AG04450 (cell line): ENCODE results near the gene SENP3. TPM values are rescaled to one million over a fixed set of nuclear protein-coding genes. Genes with fewer than 3 reads are reported as not detected.

Experiments used
- CTCF ChIA-PET: fragments of 300-600, 350-600 bp; formaldehyde crosslinking; extraction: SDS; loops from one replicate; lab custom pipeline; 2022; ENCODE audit warnings: antibody characterized with exemption, inconsistent platforms; lab: Charles Lee
- POLR2A ChIA-PET: fragments of 350-600 bp; formaldehyde crosslinking; extraction: SDS; loops from one replicate; lab custom pipeline; 2021; ENCODE audit warnings: antibody characterized with exemption, inconsistent platforms; lab: Yijun Ruan, JAX
- DNase-seq: peaks from one replicate; pipeline ENCODE4 v3.0.0-alpha.2; 2011; ENCODE audit warnings: low read depth, low spot score
- H3K27ac ChIP-seq: one replicate; pipeline ENCODE4 v1.5.1; 2012; ENCODE audit warnings: low read depth, low read length, control low read depth
- H3K27me3 ChIP-seq: one replicate; pipeline ENCODE4 v1.6.0; 2012; ENCODE audit warnings: low read length; ENCODE audit not compliant: control insufficient read depth, insufficient read depth
- H3K4me3 ChIP-seq: 2 replicates; pipeline ENCODE4 v1.5.1; 2011; ENCODE audit warnings: mild to moderate bottlenecking, low read depth, low read length, control low read depth
- H3K9me3 ChIP-seq: 2 replicates; pipeline ENCODE4 v1.5.1; 2012; ENCODE audit warnings: low read length; ENCODE audit not compliant: control insufficient read depth, insufficient read depth
- polyA plus RNA-seq: library from polyadenylated mRNA; depleted of rRNA; stranded (reverse); fragments of >200 nt; gene quantifications from 2 replicates; pipeline ENCODE4 v1.2.3, GENCODE V29; 2011
- TF ChIP-seq, protein P1 (sequence below): IDR thresholded peaks from 2 replicates; pipeline ENCODE4 v1.5.1; 2011; ENCODE audit warnings: low read depth, low read length, control low read depth, inconsistent platforms

Gene SENP3
- polyA plus RNA-seq, 1 experiment = 67.6 TPM

DNA sequence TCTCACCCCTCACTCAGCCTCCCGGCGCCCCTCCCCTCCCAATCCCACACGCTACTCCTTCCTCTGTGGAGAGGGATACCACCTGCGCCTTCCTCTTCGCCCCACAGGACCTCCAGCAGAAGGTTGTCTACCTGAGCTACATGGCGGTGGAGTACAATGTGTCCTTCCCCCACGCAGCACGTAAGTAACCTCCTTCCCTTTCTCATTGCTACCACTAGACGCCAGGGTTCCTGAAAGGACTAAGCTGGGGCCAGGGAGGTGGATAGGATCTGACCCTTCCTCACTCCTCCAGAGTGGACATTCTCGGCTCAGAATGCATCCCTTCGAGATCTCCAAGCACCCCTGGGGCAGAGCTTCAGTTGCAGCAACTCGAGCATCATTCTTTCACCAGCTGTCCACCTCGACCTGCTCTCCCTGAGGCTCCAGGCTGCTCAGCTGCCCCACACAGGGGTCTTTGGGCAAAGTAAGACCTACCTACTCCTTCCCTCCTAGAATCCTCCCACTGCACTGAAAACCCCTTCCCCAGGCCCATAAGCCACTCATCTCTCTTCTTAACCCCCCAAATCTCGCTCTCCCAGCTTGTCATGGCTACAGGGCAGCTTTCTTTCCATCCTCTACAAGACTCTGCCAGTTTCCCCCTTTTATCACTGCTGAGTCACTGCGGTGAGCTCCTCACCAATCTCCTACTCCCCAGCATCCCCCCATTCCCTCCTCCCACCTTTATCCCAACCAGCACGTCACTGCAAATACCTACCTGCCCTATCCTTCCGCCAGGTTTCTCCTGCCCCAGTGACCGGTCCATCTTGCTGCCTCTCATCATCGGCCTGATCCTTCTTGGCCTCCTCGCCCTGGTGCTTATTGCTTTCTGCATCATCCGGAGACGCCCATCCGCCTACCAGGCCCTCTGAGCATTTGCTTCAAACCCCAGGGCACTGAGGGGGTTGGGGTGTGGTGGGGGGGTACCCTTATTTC, 19.2 kb downstream of the SENP3 start:
- Histone ChIP-seq H3K27me3 (no peaks in the 10 kb centered on the region), H3K4me3 (no peak overlapping the region), H3K9me3 (peaks cover 8% of the 10 kb centered on the region; the same call in 1 of the 2 replicates), H3K27ac (no peak overlapping the region)
- TF ChIP-seq, protein P1, sequence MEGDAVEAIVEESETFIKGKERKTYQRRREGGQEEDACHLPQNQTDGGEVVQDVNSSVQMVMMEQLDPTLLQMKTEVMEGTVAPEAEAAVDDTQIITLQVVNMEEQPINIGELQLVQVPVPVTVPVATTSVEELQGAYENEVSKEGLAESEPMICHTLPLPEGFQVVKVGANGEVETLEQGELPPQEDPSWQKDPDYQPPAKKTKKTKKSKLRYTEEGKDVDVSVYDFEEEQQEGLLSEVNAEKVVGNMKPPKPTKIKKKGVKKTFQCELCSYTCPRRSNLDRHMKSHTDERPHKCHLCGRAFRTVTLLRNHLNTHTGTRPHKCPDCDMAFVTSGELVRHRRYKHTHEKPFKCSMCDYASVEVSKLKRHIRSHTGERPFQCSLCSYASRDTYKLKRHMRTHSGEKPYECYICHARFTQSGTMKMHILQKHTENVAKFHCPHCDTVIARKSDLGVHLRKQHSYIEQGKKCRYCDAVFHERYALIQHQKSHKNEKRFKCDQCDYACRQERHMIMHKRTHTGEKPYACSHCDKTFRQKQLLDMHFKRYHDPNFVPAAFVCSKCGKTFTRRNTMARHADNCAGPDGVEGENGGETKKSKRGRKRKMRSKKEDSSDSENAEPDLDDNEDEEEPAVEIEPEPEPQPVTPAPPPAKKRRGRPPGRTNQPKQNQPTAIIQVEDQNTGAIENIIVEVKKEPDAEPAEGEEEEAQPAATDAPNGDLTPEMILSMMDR = no peak
- CTCF ChIA-PET = interaction anchor here (1.0 to 1.9 kb wide), 2 partner anchors 8 kb away, joined by 5 to 8 read pairs; no protein-coding TSS in a partner anchor
- no peak for DNase-seq
- POLR2A ChIA-PET = interaction anchor here (0.7 to 3.2 kb wide), 2 partner anchors 8 to 106 kb away, joined by 4 to 17 read pairs; partner anchors contain the start of genes TP53 and WRAP53

DNA sequence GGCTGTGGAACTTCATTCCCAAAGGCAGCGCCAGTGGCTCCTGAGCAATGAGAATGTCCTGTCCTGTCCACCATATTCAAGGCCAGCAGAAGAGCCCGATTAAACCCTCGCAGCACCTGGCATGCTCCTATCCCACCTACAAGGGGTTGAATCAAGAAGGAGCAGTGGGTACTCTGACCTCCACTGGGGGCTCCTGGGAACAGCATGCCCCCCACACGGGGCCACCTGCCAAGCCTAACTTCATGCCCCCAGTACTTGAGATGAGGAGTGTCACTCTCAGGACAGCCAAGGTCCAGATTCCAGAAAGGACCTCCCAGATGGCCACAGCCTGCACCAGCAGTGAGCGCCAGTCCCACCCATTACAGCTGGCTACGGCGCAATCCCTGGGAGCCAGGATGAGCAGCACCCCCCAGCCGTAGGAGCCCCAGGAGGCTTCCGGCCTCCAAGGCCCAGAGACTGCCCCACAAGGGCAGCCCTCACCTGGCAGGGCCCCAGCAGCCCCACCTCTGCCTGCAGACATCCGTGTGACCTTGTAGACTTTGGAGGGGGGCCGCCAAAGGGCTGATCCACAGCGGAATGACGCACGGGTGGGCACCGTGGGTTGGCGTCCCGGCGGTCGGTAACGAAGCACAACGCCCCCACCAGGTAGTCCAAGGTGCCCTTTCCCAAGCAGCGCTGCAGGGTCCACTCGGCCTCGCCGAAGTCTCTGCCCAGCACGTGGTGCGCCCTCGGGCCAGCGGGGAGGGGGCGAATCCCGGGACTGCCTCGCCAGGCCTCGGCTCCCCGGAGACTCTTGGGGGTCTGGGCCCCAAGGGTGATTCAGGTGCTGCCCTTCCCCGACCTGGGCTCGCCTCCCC, 20.9 kb downstream of the SENP3 start:
- Histone ChIP-seq H3K4me3 (peak overlapping the region; percentile 92), H3K27me3 (no peaks in the 10 kb centered on the region), H3K9me3 (peaks cover 8% of the 10 kb centered on the region; the same call in 1 of the 2 replicates), H3K27ac (peak overlapping the region; percentile 97)
- TF ChIP-seq, protein P1 = no peak
- DNase-seq = no peak
- CTCF ChIA-PET = interaction anchor here (1.0 kb wide), 1 partner anchor 22 kb away, joined by 7 read pairs; the partner anchor contains the start of gene SENP3
- POLR2A ChIA-PET = interaction anchor here (0.5 to 2.2 kb wide), 5 partner anchors 9 to 276 kb away, joined by 3 to 44 read pairs (median 4); partner anchors contain the start of genes NEURL4, SAT2 and TP53

DNA sequence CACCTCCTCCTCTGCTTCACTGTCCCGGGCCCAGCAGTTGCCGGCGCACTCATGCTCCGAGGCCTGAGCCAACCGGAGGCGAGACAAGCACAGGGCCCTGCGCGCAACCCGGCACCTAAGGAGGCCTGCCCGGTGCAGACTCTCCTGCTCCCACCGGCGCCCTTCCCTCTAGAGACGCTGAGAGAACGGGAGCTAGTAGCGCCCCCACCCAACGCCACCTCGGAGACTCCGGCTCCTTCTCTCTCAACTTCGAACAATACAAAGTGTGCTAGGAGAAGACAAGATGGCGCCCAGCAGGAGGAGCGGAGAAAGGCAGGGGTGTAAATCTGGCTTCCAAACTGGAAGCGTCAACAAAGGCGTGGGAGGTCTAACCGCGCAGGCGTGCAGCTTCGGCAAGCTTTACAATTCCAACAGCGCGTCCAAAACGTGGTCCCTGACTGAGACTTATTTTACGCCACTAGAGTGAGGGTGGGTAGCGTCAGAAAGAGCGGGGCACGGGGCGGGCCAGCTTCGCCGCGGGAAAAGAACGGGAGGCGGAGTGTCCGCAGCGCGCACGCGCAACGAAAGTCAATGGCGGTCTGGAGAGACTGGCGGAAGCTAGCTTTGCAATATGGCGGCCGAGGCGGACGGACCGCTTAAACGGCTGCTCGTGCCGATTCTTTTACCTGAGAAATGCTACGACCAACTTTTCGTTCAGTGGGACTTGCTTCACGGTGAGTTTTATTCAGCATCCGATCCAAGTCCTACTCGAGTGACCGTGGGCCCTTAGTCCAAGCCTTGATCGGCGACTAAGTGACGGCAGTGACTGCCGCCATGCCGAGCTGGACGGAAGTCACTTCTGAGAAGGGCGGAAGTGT, 21.8 kb downstream of the SENP3 start, which contains the start of gene MPDU1:
Gene MPDU1 (plus strand): TSS at position 600 of the 857 bp plus-strand sequence. CDS start 11 bp downstream, at position 611.
- peak; percentile 92 for DNase-seq

More for the DNA sequence above, 21.8 kb downstream of the SENP3 start, which contains the start of gene MPDU1:
- POLR2A ChIA-PET = interaction anchor here (0.5 to 2.2 kb wide), 8 partner anchors 10 to 277 kb away, joined by 3 to 44 read pairs (median 4); partner anchors contain the start of genes NEURL4, SAT2 and TP53
- H3K27me3 ChIP-seq = no peaks in the 10 kb centered on the region
- H3K4me3 ChIP-seq = peak within 1 kb of the TSS; percentile 92
- H3K27ac ChIP-seq = peak within 1 kb of the TSS; percentile 97
- TF ChIP-seq, protein P1 = no peak; the same call in 1 of the 2 replicates
- H3K9me3 ChIP-seq = peaks cover 8% of the 10 kb centered on the region; the same call in 1 of the 2 replicates
- CTCF ChIA-PET = interaction anchor here (1.0 kb wide), 2 partner anchors 23 to 104 kb away, joined by 4 to 7 read pairs; partner anchors contain the start of genes SENP3 and TP53
